ENCODE measurements around the gene B4GALT4.

DNA sequence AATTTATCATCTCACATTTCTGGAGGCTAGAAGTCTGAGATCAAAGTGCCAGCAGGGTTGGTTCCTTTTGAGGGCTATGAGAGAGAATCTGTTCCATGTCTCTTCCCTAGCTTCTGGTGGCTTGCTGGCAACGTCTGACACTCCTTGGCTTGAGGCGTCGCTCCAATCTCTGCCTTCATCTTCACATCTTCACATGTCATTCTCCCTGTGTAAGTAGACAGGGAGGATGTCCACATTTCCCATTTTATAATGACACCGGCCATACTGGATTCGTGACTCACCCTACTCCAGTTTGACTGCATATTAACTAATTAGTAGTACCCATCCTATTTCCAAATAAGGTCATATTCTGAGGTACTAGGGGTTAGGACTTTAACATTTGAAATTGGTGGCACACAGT is 36.0 kb upstream of the B4GALT4 start:
- TF ChIP-seq, protein P1, sequence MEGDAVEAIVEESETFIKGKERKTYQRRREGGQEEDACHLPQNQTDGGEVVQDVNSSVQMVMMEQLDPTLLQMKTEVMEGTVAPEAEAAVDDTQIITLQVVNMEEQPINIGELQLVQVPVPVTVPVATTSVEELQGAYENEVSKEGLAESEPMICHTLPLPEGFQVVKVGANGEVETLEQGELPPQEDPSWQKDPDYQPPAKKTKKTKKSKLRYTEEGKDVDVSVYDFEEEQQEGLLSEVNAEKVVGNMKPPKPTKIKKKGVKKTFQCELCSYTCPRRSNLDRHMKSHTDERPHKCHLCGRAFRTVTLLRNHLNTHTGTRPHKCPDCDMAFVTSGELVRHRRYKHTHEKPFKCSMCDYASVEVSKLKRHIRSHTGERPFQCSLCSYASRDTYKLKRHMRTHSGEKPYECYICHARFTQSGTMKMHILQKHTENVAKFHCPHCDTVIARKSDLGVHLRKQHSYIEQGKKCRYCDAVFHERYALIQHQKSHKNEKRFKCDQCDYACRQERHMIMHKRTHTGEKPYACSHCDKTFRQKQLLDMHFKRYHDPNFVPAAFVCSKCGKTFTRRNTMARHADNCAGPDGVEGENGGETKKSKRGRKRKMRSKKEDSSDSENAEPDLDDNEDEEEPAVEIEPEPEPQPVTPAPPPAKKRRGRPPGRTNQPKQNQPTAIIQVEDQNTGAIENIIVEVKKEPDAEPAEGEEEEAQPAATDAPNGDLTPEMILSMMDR (IDR thresholded peaks at IDR 0.05), result no peak
- no peak for TF ChIP-seq POLR2AphosphoS5 (IDR thresholded peaks at IDR 0.05)

All from gastroesophageal sphincter (tissue), 3 donors.